Stimulated activated naive CD4-positive, alpha-beta T cell treated with Interleukin-2 at 50 U/mL for 16 hours (primary cell): ENCODE results near the gene ETV3.

Experiments used
- DNase-seq: peaks from one replicate; lab custom pipeline; 2025; lab: John Stamatoyannopoulos, UW

ETV3 gene

DNA sequence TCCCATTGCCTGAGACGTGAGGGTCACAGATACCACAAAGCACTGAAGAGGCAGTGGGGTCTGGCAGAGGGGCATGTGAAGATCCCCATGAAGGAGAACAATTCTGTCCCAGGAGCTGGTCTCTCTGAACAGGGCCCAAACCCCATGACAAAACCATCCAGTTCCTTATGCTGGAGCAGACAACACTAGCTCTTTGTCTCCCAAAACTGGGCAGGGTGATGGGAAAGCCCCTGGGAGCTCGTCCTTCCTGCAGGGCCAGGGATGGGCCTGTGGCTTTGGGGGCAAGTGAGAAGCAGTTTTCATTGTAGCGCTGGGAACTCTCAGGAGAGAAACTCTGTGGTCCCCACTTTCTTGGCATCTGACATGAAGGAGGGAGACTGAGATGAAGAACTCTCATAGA, 47.4 kb downstream of the ETV3 start:
- no peak for DNase-seq

DNA sequence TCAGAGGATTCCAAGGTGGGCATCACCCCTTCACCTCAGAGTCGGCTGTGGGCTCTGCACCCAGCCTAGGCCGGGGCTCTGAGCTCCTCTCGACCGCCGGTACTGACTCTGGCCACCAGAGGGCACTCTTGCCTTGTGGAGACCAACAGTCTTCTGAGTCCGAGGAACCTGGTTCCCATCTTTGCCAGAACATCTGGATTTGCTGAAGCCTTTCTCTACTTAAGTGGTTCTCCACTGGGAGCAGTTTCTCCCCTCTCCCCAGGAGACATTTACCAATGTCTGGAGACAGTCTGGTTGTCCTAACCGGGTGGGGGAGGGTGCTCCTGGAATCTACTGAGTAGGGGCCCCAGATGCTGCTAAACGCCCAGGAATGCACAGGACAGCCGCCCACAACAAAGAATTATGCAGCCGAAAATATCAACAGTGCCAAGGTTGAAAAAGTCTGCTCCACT, 48.0 kb downstream of the ETV3 start:
- peak; percentile 77 for DNase-seq

DNA sequence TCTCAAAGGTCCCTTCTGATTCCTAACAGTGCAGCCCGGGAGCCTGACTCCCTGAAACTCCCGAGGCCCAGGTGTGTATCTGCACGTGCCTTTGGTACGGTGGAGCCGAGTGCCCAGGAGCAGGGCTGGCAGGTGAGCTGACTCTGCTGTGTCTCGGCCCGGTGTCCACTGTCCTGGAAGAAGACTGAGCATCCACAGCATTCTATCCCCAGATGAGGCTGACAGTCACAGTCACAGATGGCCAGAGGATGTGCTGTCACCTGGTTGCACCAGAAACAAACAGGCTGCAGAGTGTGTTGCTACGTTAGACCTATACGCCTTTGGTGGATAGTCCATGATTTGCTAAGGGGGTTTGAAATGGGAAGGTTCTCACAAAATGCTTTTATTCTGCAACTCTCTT, 48.4 kb downstream of the ETV3 start:
- no peak for DNase-seq

DNA sequence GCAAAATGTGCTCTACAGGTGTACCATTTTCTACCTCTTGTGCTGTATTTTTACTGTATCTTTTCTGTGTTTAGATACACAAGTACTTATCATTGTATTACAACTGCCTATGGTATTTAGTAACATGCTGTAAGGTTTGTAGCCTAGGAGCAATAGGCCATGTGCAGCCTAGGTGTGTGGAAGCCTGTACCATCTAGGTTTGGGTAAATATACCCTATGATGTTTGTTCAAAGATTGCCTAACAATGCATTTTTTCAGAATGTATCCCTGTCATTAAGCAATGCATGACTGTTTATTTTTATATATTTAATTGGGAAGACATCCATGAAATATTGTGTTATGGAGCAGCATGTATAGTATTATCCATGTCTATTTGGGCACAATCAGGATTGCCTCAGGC, 49.6 kb downstream of the ETV3 start:
- no peak for DNase-seq

DNA sequence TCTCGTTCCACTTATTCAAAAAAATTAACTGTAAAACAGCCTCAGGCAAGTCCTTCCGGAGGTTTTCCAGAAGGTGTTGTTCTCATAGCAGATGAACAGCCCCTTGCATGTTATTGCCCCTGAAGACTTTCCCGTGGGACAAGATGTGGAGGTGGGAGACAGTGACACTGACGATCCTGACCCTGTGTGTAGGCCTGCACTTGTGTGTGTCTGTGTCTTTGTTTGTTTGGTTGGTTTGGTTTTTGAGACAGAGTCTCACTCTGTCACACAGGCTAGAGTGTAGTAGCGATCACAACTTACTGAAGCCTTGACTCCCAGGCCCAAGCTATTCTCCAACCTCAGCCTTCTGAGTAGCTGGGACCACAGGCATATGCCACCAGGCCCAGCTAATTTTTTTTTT, 51.2 kb downstream of the ETV3 start:
- no peak for DNase-seq

DNA sequence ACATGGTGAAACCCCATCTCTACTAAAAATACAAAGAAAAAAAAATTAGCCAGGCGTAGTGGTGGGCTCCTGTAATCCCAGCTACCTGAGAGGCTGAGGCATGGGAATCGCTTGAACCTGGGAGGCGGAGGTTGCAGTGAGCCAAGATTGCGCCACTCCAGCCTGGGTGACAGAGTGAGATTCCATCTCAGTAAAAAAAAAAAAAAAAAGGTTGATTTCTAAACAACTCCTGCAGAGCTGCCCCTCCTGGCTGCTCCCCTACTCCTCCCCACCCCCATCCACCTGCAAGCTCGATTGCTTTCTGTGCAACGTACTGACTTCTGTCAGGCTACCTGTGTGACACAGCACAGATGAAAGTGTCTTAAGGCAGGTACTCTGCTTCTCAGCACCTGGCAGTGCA, 51.9 kb downstream of the ETV3 start:
- no peak for DNase-seq

DNA sequence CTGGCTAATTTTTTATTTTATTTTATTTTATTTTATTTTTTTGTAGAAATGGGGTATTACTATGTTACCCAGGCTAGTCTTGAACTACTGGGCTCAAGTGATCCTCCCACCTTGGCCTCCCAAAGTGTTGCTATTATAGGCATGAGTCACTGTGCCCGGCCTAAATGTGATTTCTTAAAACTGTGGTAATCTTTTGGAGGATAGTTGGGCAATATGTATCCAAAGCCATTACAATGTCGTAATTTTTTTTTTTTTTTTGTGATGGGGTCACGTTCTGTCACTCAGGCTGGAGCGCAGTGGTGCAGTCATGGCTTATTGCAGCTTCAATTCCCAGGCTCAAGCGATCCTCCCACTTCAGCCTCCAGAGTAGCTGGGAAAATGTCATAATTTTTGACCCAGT, 52.8 kb downstream of the ETV3 start:
- no peak for DNase-seq

DNA sequence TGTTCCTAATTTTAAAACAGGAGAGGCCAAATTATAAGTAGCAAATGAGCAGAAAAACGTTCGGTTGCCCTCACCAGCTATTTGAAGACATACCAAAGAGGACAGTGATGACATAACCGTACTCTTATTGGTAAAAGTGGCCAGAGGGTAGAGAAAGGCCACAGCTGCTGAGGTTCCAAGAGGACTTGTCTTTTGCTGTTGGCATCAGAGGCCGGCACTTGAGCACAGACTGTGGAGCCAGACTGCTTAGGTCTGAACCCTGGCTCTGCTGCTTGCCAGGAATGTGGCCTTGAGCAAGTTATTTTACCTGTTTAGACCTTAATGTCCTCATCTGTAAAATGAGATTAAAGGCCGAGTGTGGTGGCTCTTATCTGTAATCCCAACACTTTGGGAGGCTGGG, 53.5 kb downstream of the ETV3 start:
- no peak for DNase-seq

DNA sequence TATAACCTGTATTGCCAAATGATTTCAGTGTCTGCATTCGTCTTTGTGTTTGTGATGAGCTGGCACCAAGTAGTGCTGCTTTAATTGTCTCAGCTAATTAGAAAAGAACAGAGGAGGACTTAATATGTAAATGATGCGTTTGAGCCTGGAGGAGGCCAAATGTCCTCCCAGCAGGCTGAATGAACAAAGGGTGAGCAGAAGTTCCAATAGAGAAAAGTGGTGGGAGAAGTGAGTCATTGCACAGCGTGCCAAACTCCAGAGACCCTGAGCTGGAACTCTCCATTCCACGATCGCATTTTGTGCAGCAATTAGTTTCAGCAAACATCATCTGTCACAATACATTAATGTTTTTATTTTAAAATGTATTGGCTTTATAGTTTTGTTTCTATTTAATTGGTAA, 56.5 kb downstream of the ETV3 start:
- DNase-seq, result no peak

DNA sequence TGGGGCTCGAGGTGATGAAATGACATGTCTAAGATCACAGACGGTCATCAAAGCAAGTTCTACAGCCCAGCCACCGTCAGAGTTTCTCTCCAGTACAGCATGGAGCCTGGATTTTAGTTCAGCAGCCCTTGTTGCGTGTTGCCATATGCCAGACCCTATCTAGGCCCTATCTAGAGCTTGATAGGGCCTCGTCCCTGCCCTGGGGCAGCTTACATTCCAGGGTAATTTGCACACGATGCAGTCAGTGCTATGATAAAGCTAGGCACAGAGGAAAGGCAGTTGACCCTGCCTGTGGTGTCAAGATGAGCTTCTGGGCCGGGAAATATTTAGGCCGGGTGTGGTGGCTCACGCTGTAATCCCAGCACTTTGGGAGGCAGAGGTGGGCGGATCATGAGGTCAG, 57.5 kb downstream of the ETV3 start:
- no peak for DNase-seq

DNA sequence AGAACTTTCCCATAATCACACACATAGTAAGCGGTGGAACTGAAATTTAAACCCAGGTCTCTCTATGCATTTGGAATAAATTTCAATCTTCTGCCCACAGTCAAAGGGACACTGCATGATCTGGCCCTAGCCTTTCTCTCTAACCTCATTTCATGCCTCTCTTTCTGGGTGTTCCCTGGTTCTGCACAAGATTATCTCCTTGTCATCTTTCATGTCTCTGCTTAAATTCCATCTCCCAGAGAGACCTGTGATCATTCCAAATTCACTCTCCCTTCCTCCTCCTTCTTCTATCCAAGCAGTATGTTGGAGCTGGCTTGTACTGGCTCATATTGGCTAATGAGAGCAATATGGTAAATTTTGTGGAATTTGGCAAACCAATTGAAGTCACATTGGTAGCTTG, 60.8 kb downstream of the ETV3 start:
- DNase-seq, result no peak

DNA sequence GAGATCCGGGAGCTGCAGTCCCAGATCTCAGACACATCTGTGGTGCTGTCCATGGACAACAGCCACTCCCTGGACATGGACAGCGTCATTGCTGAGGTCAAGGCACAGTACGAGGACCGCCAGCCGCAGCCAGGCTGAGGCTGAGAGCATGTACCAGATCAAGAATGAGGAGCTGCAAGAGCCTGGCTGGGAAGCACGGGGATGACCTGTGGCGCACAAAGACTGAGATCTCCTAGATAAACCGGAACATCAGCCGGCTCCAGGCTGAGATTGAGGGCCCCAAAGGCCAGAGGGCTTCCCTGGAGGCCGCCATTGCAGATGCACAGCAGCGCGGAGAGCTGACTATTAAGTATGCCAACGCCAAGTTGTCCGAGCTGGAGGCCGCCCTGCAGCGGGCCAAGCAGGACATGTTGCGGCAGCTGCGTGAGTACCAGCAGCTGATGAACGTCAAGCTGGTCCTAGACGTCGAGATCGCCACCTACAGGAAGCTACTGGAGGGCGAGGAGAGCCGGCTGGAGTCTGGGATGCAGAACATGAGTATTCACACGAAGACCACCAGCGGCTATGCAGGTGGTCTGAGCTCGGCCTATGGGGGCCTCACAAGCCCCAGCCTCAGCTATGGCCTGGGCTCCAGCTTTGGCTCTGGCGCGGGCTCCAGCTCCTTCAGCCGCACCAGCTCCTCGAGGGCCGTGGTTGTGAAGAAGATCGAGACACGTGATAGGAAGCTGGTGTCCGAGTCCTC, 64.1 kb downstream of the ETV3 start:
- DNase-seq, result peak; percentile 1
